Measurements from ENCODE around the gene DENND1A.

DNA sequence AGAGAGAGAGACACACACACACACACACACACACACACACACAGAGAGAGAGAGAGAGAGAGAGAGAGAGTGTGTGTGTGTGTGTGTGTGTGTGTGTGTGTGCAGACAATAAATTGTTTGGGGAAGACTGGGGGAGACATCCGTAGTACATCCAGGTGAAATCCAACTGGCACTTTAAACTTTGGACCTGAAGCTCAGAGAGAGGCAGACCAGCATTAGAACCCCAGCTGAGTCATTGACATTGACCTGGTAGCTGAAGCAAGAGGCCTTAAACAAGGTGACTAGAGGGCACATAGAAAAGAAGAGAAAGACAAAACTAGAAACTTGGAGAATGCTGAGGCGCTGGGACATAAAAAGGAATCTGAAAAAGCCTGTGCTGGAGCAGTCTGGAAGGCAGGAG lies 322.4 kb downstream of the DENND1A start:
- TF ChIP-seq, protein P1, sequence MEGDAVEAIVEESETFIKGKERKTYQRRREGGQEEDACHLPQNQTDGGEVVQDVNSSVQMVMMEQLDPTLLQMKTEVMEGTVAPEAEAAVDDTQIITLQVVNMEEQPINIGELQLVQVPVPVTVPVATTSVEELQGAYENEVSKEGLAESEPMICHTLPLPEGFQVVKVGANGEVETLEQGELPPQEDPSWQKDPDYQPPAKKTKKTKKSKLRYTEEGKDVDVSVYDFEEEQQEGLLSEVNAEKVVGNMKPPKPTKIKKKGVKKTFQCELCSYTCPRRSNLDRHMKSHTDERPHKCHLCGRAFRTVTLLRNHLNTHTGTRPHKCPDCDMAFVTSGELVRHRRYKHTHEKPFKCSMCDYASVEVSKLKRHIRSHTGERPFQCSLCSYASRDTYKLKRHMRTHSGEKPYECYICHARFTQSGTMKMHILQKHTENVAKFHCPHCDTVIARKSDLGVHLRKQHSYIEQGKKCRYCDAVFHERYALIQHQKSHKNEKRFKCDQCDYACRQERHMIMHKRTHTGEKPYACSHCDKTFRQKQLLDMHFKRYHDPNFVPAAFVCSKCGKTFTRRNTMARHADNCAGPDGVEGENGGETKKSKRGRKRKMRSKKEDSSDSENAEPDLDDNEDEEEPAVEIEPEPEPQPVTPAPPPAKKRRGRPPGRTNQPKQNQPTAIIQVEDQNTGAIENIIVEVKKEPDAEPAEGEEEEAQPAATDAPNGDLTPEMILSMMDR (IDR thresholded peaks at IDR 0.05), result no peak
- no peak for TF ChIP-seq POLR2AphosphoS5 (IDR thresholded peaks at IDR 0.05)
